ENCODE measurements around the gene TEX52.

DNA sequence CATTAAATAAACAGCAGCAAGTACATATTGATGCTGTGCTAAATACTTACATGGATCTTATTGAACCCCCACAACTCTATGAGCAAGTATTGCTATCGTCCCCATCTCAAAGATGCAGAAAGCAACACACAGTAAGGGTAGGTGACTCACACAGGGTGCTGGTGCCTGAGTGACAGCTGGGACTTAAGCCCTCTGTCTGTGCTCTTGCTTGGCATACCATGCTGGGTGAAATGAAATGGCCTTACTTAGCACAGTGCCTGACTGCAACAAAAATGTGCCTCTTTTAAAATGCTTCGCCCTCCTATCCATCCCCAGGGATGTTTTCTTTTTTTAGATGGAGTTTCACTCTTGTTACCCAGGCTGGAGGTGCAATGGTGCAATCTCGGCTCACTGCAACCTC lies 788 bp downstream of the TEX52 start:
- TF ChIP-seq, protein P1, sequence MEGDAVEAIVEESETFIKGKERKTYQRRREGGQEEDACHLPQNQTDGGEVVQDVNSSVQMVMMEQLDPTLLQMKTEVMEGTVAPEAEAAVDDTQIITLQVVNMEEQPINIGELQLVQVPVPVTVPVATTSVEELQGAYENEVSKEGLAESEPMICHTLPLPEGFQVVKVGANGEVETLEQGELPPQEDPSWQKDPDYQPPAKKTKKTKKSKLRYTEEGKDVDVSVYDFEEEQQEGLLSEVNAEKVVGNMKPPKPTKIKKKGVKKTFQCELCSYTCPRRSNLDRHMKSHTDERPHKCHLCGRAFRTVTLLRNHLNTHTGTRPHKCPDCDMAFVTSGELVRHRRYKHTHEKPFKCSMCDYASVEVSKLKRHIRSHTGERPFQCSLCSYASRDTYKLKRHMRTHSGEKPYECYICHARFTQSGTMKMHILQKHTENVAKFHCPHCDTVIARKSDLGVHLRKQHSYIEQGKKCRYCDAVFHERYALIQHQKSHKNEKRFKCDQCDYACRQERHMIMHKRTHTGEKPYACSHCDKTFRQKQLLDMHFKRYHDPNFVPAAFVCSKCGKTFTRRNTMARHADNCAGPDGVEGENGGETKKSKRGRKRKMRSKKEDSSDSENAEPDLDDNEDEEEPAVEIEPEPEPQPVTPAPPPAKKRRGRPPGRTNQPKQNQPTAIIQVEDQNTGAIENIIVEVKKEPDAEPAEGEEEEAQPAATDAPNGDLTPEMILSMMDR (IDR thresholded peaks at IDR 0.05), result no peak
- TF ChIP-seq POLR2A (IDR thresholded peaks at IDR 0.05) (no peak), EP300 (IDR thresholded peaks at IDR 0.05) (no peak)

All from tibial nerve (tissue), 4 donors.